HEK293 (cell line): ENCODE data around the gene MYLK.

Source experiments
- CTCF ChIA-PET: fragments of 350-600 bp; formaldehyde crosslinking; extraction: SDS; loops from one replicate; lab custom pipeline; 2021; ENCODE audit warnings: antibody characterized with exemption; lab: Yijun Ruan, JAX
- POLR2A ChIA-PET: fragments of 300-600 bp; formaldehyde crosslinking; extraction: SDS; loops from one replicate; lab custom pipeline; 2020; ENCODE audit warnings: antibody characterized with exemption, inconsistent platforms; lab: Yijun Ruan, JAX
- H3K27ac ChIP-seq: fragments of 200-500 bp; sonication (Bioruptor generic); 2 replicates; pipeline ENCODE4 v1.5.1; 2014; ENCODE audit warnings: low read depth, low read length, control low read depth, inconsistent platforms; ENCODE audit errors: extremely low read depth
- H3K36me3 ChIP-seq, 2 experiments: fragments of 200-500 bp in 1 of 2; sonication (Bioruptor generic) in 1 of 2; 1 replicate in 1 of 2; 2 replicates in 1 of 2; pipeline ENCODE4 v1.5.1; 2014 to 2017; ENCODE audit warnings: inconsistent platforms in 2 of 2, low read length in 2 of 2; ENCODE audit not compliant: control insufficient read depth in 2 of 2, insufficient read depth in 1 of 2
- H3K4me1 ChIP-seq: fragments of 200-500 bp; sonication (Bioruptor generic); 2 replicates; pipeline ENCODE4 v1.5.1; 2014; ENCODE audit warnings: mild to moderate bottlenecking, low read length, inconsistent platforms; ENCODE audit not compliant: control insufficient read depth, insufficient read depth
- H3K4me3 ChIP-seq: 2 replicates; pipeline ENCODE4 v1.5.1; 2011; ENCODE audit warnings: low read depth, mild to moderate bottlenecking, control low read depth, low read length, moderate library complexity
- H3K9me3 ChIP-seq: fragments of 200-500 bp; sonication (Bioruptor generic); 2 replicates; pipeline ENCODE4 v1.5.1; 2014; ENCODE audit warnings: low read depth, low read length, inconsistent platforms; ENCODE audit not compliant: control insufficient read depth, insufficient read depth
- BCL6B ChIP-seq: fragments of 450-650 bp; formaldehyde crosslinking; IDR thresholded peaks from 2 replicates; pipeline ENCODE4 v1.5.1; 2017; ENCODE audit warnings: missing biosample characterization, missing genetic modification characterization
- GFI1B ChIP-seq: fragments of 450-650 bp; formaldehyde crosslinking; IDR thresholded peaks from 2 replicates; pipeline ENCODE4 v1.5.1; 2016; ENCODE audit warnings: missing biosample characterization, missing genetic modification characterization
- MZF1 ChIP-seq: fragments of 450-650 bp; formaldehyde crosslinking; IDR thresholded peaks from 2 replicates; pipeline ENCODE4 v1.5.1; 2017; ENCODE audit warnings: missing biosample characterization, missing genetic modification characterization, borderline replicate concordance
- YY1 ChIP-seq: fragments of 450-650 bp; formaldehyde crosslinking; IDR thresholded peaks from 2 replicates; pipeline ENCODE4 v1.5.1; 2018; ENCODE audit warnings: missing biosample characterization, missing genetic modification characterization
- ZBTB8A ChIP-seq: fragments of 450-650 bp; formaldehyde crosslinking; IDR thresholded peaks from 2 replicates; pipeline ENCODE4 v1.5.1; 2016; ENCODE audit warnings: missing biosample characterization, missing genetic modification characterization
- ZNF16 ChIP-seq: fragments of 450-650 bp; formaldehyde crosslinking; IDR thresholded peaks from 2 replicates; pipeline ENCODE4 v1.5.1; 2016; ENCODE audit warnings: low read depth, missing biosample characterization, missing genetic modification characterization
- ZNF23 ChIP-seq: fragments of 450-650 bp; formaldehyde crosslinking; IDR thresholded peaks from 2 replicates; pipeline ENCODE4 v1.5.1; 2016; ENCODE audit warnings: missing biosample characterization, missing genetic modification characterization, borderline replicate concordance
- ZNF280D ChIP-seq: fragments of 450-650 bp; formaldehyde crosslinking; IDR thresholded peaks from 2 replicates; pipeline ENCODE4 v1.5.1; 2016; ENCODE audit warnings: missing biosample characterization, missing genetic modification characterization
- ZNF311 ChIP-seq: fragments of 450-650 bp; formaldehyde crosslinking; IDR thresholded peaks from 2 replicates; pipeline ENCODE4 v1.5.1; 2017; ENCODE audit warnings: missing biosample characterization, missing genetic modification characterization, borderline replicate concordance
- ZNF449 ChIP-seq: fragments of 450-650 bp; formaldehyde crosslinking; IDR thresholded peaks from 2 replicates; pipeline ENCODE4 v1.5.1; 2017; ENCODE audit warnings: missing biosample characterization, mild to moderate bottlenecking, missing genetic modification characterization, moderate library complexity
- ZNF501 ChIP-seq: fragments of 450-650 bp; formaldehyde crosslinking; IDR thresholded peaks from 2 replicates; pipeline ENCODE4 v1.5.1; 2016; ENCODE audit warnings: missing biosample characterization, missing genetic modification characterization
- ZNF558 ChIP-seq: fragments of 450-650 bp; formaldehyde crosslinking; IDR thresholded peaks from 2 replicates; pipeline ENCODE4 v1.5.1; 2016; ENCODE audit warnings: missing biosample characterization, missing genetic modification characterization
- ZNF621 ChIP-seq: fragments of 450-650 bp; formaldehyde crosslinking; IDR thresholded peaks from 2 replicates; pipeline ENCODE4 v1.5.1; 2017; ENCODE audit warnings: missing biosample characterization, missing genetic modification characterization
- ZNF658 ChIP-seq: fragments of 450-650 bp; formaldehyde crosslinking; IDR thresholded peaks from 2 replicates; pipeline ENCODE4; 2016; ENCODE audit warnings: missing biosample characterization, missing genetic modification characterization
- ZNF747 ChIP-seq: fragments of 450-650 bp; formaldehyde crosslinking; IDR thresholded peaks from 2 replicates; pipeline ENCODE4 v1.5.1; 2016; ENCODE audit warnings: missing biosample characterization, missing genetic modification characterization
- TF ChIP-seq, protein P1 (sequence below): fragments of 450-650 bp; formaldehyde crosslinking; IDR thresholded peaks from 2 replicates; pipeline ENCODE4 v1.5.1; 2016; ENCODE audit warnings: missing biosample characterization, missing genetic modification characterization
- TF ChIP-seq, protein P2 (sequence below): fragments of 450-650 bp; formaldehyde crosslinking; IDR thresholded peaks from 2 replicates; pipeline ENCODE4; 2016; ENCODE audit warnings: missing biosample characterization, missing genetic modification characterization

MYLK gene

GRCh38 chr3:123735456-123735855, 148.7 kb downstream of the MYLK start (continued):
- TF ChIP-seq ZNF280D (no peak), ZNF16 (tag by site-specific recombination) (no peak)
- TF ChIP-seq, all 188 proteins: peak for 0

GRCh38 chr3:123734527-123734902, 149.6 kb downstream of the MYLK start:
- no peak for TF ChIP-seq MZF1 (tag by site-specific recombination)
- TF ChIP-seq ZBTB8A (tag by site-specific recombination), result no peak
- TF ChIP-seq, protein P1, sequence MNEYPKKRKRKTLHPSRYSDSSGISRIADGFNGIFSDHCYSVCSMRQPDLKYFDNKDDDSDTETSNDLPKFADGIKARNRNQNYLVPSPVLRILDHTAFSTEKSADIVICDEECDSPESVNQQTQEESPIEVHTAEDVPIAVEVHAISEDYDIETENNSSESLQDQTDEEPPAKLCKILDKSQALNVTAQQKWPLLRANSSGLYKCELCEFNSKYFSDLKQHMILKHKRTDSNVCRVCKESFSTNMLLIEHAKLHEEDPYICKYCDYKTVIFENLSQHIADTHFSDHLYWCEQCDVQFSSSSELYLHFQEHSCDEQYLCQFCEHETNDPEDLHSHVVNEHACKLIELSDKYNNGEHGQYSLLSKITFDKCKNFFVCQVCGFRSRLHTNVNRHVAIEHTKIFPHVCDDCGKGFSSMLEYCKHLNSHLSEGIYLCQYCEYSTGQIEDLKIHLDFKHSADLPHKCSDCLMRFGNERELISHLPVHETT, result no peak
- TF ChIP-seq ZNF501, result no peak
- no peak for TF ChIP-seq ZNF558 (tag by site-specific recombination)
- TF ChIP-seq ZNF449 (tag by site-specific recombination), result no peak
- no peak for TF ChIP-seq ZNF747 (tag by site-specific recombination)
- TF ChIP-seq ZNF23 (tag by site-specific recombination), result no peak
- TF ChIP-seq BCL6B (tag by site-specific recombination), result no peak
- TF ChIP-seq ZNF658 (tag by site-specific recombination), result no peak
- no peak for TF ChIP-seq ZNF621 (tag by site-specific recombination)
- TF ChIP-seq, protein P2, sequence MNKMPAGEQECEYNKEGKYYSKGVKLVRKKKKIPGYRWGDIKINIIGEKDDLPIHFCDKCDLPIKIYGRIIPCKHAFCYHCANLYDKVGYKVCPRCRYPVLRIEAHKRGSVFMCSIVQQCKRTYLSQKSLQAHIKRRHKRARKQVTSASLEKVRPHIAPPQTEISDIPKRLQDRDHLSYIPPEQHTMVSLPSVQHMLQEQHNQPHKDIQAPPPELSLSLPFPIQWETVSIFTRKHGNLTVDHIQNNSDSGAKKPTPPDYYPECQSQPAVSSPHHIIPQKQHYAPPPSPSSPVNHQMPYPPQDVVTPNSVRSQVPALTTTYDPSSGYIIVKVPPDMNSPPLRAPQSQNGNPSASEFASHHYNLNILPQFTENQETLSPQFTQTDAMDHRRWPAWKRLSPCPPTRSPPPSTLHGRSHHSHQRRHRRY (tag by site-specific recombination), result no peak
- TF ChIP-seq YY1 (tag by site-specific recombination), result no peak
- no peak for TF ChIP-seq GFI1B (tag by site-specific recombination)
- no peak for TF ChIP-seq ZNF311 (tag by site-specific recombination)
- ChIA-PET CTCF (interaction anchor here (3.0 kb wide), 1 partner anchor 11 kb away, joined by 24 read pairs; no protein-coding TSS in a partner anchor), POLR2A (no interaction called here)
- Histone ChIP-seq H3K27ac (no peak overlapping the region), H3K4me1 (peaks cover 3% of the 10 kb centered on the region), H3K36me3 (peaks cover 0 to 23% of the 10 kb centered on the region in 2 experiments; a peak in 1 of 3 replicates), H3K4me3 (no peak overlapping the region), H3K9me3 (no peaks in the 10 kb centered on the region)
